GM18520 (cell line): ENCODE data around the gene TTI1.

Experiments
- ATAC-seq: cut with Tn5 transposase; IDR thresholded peaks from one replicate; pipeline ENCODE4 v1.9.1; 2021; ENCODE audit not compliant: unreplicated experiment

The TTI1 gene

GRCh38 chr20:37989601-37990295 is 43.5 kb downstream of the TTI1 start:
- ATAC-seq, result no peak

DNA sequence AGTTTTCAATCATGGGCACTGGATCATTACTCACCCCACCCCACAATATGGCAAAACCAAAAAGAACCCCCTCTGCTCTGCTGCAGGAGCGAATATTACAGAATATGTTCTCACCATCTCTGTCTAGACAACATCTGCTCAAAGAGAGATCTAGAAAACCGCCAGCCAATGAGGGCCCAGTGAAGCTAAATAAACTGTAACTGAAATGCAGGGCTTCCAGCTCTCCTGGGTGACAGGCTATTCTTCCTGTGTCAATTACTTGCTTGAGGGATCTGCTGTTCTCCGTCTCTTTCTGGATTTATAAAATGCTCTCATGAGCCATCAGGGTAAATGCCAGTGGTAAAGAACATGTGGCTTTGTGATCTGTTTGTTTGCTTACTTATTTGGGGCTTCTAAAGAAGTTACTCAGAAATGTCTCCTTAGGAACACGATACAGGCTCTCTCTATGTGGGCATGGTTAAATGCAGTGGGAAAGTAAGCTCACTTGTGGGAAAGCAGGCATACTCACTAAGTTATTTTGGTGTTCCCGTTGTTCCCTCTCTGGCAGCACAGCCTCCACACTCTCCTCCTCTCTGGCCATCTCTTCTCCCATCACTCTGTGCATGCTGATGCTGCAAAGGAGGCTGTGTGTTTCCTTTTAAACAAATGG is 44.8 kb downstream of the TTI1 start:
- no peak for ATAC-seq

- no peak for ATAC-seq
Observed at GRCh38 chr20:37987602-37988290, 45.5 kb downstream of the TTI1 start.

- no peak for ATAC-seq
Observed at GRCh38 chr20:37986873-37987601, 46.2 kb downstream of the TTI1 start.

DNA sequence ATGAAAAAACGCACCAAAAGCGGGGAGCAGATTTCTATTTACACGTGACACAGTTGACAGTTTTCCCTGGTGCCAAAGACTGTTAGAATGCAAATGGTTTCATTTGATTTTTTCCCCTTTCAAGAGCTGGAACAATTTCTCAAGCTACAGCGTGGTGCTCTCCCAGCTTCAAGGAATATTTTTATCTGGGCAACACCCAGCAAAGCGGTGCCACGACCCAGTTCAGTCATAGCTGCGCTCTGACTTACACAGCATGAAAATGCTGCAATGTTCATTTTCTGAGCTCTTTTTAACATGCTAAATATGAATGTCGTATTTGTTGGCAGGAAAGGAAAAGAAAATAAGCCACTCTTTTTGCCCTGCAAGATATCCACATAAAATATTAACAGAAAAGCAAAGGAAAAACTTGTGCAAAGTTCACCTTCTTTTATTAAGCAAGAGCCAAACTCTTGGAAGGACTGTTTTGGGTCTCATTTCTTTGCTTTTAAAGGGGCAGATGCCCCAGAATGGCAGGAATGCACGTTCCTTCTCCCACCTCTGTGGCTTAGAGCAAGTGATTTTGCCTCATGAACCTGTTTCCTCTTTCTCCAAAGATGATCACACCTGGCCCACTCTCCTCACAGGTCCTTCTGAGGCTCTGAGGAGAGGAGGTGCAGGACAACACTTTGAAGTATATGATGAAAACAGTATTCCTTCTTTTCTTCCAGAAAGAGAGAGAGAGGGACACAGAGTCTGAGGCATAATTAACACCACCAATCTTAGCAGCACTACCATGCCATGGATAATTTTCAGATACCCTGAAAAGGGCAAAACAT is 47.0 kb downstream of the TTI1 start:
- no peak for ATAC-seq

DNA sequence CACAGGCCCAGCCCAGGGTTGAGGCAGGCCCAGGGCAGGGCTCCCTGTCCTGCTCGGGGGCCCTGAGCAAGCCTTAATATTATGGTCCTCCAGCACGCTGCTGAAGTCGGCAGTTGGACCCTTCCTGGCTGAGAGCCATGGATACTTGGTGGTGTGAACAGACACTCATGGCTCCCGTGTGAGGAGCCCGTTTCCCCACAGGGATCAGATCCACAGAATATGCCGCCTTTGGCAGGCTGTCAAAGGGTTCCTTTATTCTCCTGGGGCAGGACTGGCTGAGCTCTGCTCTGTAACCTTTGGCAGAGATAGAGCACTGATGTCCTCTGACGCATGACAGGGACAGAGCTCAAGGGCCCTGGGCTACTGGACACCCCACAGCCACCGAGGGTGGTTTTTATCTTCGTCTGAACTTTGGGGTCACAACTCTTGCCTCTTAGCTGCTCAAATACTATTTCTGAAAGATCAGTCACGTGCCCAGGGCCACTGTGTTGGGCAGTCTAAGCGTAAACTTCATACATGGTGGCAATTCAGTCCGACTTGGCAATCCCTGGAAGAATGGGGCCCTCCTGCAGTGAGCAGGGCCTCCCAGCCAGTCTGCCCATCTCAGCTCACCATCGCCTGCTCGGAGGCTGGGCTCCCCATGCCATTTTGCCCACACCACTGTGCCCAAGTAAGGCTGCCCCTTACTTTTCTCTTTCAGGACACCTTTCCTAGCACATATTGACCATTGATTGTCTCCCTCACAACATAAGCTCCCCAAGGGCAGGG is 49.1 kb downstream of the TTI1 start:
- no peak for ATAC-seq

DNA sequence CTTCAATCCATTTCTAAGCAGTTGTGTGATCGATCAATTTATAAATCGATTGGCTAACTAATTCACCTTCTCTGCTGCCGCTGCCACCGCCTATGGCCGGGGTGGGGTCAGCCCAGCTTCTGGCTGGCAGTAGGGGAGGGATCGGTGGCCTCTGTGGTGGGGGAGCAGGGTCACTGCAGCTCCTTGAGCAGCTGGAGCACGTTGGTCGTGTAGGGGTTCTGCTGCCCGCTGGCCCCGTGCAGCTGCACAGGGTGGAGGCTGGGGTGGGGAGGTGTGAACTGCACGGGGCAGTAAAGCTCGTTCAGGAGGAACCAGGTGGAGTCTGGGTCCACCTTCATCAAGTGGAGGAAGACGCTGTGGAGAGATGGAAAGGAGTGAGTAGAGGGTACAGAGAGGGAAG is 50.0 kb downstream of the TTI1 start:
- ATAC-seq, result no peak

- no peak for ATAC-seq
Observed at GRCh38 chr20:37981568-37981967, 51.7 kb downstream of the TTI1 start.

- no peak for ATAC-seq
Observed at GRCh38 chr20:37980876-37981275, 52.4 kb downstream of the TTI1 start.

- ATAC-seq, result no peak
Observed at GRCh38 chr20:37980383-37980782, 52.9 kb downstream of the TTI1 start.

DNA sequence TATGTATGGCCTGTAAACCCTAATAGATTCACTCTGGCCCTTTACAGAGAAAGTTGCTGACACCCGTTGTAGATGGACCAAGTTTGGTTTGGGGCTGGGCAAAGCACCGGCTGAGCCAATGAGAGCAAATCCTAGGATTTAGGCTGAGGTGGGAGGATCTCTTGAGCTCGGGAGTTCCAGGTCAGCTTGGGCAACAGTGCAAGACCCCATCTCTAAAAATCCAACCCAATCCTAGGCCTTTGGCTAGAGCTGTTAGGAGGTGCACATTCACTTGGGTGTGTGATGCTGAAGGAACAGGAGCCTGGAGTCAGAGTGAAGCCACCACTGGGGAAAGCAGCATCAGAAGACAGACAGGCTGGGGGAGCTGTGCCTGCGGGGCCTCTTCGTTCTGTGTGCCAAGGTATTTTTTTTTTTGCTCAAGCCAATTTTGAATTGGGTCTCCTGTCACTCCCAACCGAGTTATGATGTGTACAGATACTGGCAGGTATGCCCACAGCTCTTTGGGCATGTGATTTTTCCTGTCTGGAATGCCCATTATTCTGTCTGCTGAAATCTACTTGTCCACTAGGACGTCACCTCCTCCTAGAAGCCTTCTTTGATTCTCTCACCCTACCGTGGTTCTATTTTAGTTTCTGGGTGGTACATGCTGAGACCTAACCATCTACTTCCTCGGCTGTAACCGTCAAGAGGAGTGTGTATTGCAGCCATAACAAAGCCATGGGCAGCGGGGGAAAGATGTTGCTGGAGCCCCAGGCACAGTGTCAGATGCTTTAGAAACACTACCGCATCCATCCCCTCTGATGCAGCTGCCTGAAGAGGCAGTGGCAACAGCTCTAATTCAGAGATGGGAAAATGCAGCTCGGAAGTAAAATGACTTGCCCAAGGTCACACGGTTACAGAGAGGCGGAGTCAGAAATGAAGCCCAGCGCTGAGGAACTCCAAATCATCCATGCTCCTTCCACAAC is 54.0 kb downstream of the TTI1 start:
- no peak for ATAC-seq

DNA sequence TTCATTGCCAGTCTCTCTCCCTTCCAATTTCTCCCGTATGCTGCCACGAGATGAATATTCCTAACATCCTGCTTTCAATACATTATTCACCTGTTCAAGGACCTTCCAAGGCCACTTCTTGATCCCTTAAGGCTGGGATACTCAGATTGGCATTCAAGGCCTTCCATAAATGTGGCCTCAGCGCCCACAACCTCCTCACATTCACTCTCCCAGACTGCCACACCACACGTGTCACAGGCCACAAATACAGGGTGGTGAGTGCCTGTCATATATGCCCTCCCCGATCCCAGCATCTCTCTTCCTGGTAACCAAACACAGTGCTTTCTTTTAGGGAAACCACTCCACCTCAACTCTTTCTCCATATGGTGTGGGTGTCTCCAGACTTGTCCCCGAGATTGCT is 55.5 kb downstream of the TTI1 start:
- no peak for ATAC-seq

DNA sequence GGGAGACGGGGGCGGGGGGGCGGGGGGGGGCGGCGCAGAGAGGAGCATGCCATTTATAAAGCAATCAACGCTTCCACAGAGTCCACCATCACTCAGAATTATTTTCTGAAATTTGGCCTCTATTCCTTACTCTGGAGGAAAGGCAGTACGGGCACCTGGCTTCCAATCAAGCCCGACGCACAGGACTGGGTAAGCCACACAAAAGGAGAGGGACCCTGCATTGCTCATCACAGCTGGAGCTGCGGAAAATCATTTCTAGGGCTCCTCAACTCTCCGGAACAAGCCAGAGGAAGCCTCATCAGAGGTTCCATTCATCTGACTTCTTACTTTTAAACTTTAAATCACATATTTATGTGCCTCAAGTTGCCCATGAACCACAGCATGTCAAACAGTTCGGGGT is 55.9 kb downstream of the TTI1 start:
- ATAC-seq, result no peak

GRCh38 chr20:37976887-37977286 is 56.4 kb downstream of the TTI1 start:
- no peak for ATAC-seq

DNA sequence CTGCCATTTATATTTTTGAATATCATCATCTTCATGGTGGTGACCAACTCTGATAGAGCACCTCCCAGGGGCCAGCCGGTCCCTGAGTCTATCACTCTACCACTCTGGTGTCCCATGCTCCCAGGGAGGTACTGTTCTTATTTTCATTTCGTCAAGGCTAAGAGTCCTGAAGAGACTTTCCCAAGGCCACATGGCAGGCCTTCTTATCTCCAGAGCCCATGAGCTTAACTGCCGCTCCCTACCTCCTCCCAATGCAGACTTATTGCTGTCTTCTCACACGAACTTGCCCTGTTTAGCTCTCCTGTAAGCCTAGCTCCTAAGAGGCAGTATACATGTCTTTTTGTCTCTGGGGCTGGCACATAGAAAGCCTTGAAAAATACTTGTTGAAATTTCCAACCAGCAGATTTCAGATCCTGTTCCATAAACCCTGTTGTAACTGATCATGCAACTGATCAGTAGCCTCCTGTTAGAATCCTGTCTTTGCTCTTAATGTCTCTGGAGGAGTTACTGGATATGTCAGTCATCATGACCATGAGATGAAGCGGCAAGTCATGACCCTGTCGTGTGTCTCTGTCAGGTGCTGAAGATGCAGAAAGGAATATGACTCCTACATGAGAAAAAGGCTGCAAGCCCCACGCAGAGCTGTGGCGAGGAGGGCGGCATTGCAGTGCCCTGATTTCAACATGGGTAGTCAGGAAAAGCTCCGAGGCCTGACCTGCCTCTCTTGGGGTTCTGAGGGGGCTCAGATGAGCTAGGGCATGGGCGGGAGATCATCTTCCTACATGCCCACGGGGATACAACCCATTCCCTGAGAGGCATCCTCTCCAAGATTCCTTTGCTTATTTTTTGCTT is 60.0 kb downstream of the TTI1 start:
- ATAC-seq, result no peak

DNA sequence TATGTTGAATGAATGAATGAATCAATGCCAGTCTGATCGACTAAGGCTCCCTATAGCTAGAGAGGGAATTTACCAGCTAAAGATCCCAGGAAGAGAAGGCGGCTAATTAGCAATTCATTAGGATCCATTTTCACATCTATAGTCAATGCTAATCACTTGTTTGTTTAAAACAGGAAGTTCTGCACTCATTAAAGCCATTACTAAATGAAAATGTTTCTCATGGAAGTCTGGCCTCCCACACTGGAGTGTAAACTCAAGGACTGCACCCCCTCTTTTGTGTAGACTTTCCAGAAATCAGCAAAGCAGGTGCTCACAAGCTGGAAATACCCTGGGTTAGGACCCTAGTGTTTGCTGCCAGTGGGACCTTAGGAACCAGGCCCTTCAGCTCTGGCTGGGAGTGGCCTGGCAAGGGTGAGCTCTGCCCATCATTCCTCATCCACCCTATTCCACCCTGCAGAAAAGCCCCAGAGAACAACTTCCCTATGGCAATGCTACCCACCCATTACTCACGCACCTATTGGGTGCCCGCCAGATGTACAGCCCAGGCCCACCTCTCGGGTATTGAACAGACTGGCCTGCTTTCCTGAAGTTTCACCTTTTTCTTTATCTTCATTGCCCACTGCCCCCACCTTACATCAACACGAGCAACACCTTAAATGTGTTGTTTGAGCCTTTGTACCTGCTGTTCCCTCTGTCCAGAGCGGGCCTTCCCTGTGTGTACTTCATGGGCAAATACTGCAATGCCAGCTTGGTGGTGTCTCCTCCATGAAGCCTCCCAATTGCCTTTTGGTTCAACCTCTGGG is 60.8 kb downstream of the TTI1 start:
- no peak for ATAC-seq

GRCh38 chr20:37971561-37972127 is 61.6 kb downstream of the TTI1 start:
- no peak for ATAC-seq
